Pancreas (tissue), 10 donors: Measurements from ENCODE around the gene HOXB1. TPM values are rescaled to one million over a fixed set of nuclear protein-coding genes. Genes with fewer than 3 reads are reported as not detected.
"Not testable (repeated sequence)": the region's sequence is repeated elsewhere in the genome, so short reads cannot be mapped to it uniquely, and the experiment has no call there.

Experiments
- ATAC-seq, 4 donors: fragments of 200-7000 bp; cut with Tn5 transposase; one replicate each; pipeline versions ENCODE4 v1.8.0 to v1.9.1; 2020; ENCODE audit warnings: mild to moderate bottlenecking in 4 of 4, moderate library complexity in 4 of 4
- DNase-seq, 6 donors: peaks; one replicate each; pipeline ENCODE4 v3.0.0-alpha.2; 2020
- FAIRE-seq: peaks from 2 replicates; lab custom pipeline; 2012; peaks lifted over from hg19 to GRCh38; lab: Jason Lieb, UNC
- H3K27ac ChIP-seq, 4 donors: fragments of 200-600 bp; sonication (generic); 1 replicate in 3 of 4; 2 replicates in 1 of 4; pipeline versions ENCODE4 v1.5.0 to v1.8.0; 2020
- H3K27me3 ChIP-seq, 4 donors: fragments of 200-600 bp; one replicate each; pipeline ENCODE4 v1.8.0; 2021
- H3K36me3 ChIP-seq, 3 donors: fragments of 200-600 bp; sonication (generic) in 1 of 3; one replicate each; pipeline versions ENCODE4 v1.5.0 to v1.8.0; 2020 to 2021
- H3K4me1 ChIP-seq, 3 donors: fragments of 200-600 bp; one replicate each; pipeline ENCODE4 v1.8.0; 2021
- H3K4me3 ChIP-seq, 4 donors: fragments of 200-600 bp; sonication (generic) in 2 of 4; one replicate each; pipeline versions ENCODE4 v1.5.0 to v1.8.0; 2020 to 2021
- H3K9me3 ChIP-seq, 4 donors: fragments of 200-600 bp; one replicate each; pipeline ENCODE4 v1.8.0; 2021
- WGBS, 2 donors: extraction: QIAGEN DNeasy Blood & Tissue Kit; methylation state at CpG; one replicate each; pipeline ENCODE4 v1.1.7; 2013; 5-methylcytosine and 5-hydroxymethylcytosine counted together
- intact Hi-C, 3 donors: fragments of 100-400 bp; cut with DNase I; formaldehyde crosslinking; loops; one replicate each; pipeline versions ENCODE4 v1.11.1 to v1.14.2; 2022
- polyA plus RNA-seq, 2 donors: library from polyadenylated mRNA; stranded (reverse); fragments of 200-250 nt; gene quantifications; one replicate each; pipeline ENCODE4 v1.2.3, GENCODE V29; 2013
- total RNA-seq, 6 donors: library from RNA; stranded (reverse); fragmentation: NEBNext Ultra II Directional in 4 of 6; extraction: Animal tissue kit (Norgen Biotek cat#: 25700) in 4 of 6; gene quantifications; one replicate each; pipeline versions ENCODE4 v1.2.1 to v1.2.4, GENCODE V29; 2021 to 2023
- TF ChIP-seq, protein P1 (sequence below), 4 donors: fragments of 200-600 bp; sonication (generic) in 3 of 4; IDR thresholded peaks; one replicate each; pipeline versions ENCODE4 v1.5.0 to v1.8.0; 2021; ENCODE audit warnings: antibody characterized with exemption in 4 of 4
- donor health status: healthy with polysubstance abuse.
- donor health status: DM: no; HTN: no; CAD: no; lungs with moderate emphysema.
- donor health status: DM: no; HTN: no; CAD: no.
- donor health status: control.
- donor health status: control.
- donor health status: Bipolar disorder and iron deficiency.
- donor health status: DM: yes; HTN: yes; CAD: no.
- donor health status: DM: no; HTN: no; CAD: no.
- donor health status: DM: no; HTN: no; CAD: no.
- donor health status: DM: yes; HTN: yes; CAD: no.

Gene HOXB1
- total and polyA plus RNA-seq, 8 donors: not detected

DNA sequence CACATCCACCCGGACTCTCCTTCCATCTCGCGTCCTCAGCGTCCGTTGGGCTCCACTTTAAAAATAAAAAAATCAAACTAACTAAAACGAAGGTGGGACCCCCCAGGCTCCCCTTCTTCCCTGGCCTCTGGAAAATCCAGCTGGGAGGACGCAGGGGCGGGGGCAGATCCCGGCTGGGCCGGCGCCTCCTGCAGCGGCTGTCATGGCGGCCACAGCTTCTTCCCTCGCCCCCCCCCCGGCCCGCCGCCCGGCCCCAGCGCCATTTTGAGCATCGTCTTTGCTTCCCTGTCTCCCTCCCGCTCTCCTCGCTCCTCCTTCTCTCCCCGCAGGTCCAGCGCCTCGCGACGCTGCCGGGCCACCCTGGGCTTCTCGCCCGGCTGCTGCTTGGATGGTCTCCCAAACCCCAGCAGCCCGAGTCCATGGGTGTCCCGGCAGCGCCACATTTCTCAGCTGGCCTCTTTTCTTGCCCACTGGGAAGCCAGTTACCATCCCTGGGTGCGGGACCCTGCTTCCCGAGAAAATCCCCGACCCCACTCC is 10.8 kb upstream of the HOXB1 start:
- intact Hi-C loops: no loop called here
- Histone ChIP-seq H3K4me1 (no peaks in the 10 kb centered on the region), H3K27ac (peak overlapping the region in 2 of 4 donors; percentile 70 to 72), H3K27me3 (peaks cover 0 to 32% (median 0%) of the 10 kb centered on the region in 4 donors), H3K9me3 (no peaks in the 10 kb centered on the region), H3K36me3 (no peaks in the 10 kb centered on the region), H3K4me3 (peak overlapping the region; percentile 8 to 54 (median 25))
- ATAC-seq (peak in 3 of 4 donors; percentile 44 to 57 (median 46)), DNase-seq (peak in 2 of 6 donors; percentile 30 to 55), FAIRE-seq (no peak)
- WGBS, 2 donors: 5 to 8% methylated on average over 28 to 34 of the region's 36 CpGs
- TF ChIP-seq, protein P1, sequence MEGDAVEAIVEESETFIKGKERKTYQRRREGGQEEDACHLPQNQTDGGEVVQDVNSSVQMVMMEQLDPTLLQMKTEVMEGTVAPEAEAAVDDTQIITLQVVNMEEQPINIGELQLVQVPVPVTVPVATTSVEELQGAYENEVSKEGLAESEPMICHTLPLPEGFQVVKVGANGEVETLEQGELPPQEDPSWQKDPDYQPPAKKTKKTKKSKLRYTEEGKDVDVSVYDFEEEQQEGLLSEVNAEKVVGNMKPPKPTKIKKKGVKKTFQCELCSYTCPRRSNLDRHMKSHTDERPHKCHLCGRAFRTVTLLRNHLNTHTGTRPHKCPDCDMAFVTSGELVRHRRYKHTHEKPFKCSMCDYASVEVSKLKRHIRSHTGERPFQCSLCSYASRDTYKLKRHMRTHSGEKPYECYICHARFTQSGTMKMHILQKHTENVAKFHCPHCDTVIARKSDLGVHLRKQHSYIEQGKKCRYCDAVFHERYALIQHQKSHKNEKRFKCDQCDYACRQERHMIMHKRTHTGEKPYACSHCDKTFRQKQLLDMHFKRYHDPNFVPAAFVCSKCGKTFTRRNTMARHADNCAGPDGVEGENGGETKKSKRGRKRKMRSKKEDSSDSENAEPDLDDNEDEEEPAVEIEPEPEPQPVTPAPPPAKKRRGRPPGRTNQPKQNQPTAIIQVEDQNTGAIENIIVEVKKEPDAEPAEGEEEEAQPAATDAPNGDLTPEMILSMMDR (IDR thresholded peaks at IDR 0.05): no peak

DNA sequence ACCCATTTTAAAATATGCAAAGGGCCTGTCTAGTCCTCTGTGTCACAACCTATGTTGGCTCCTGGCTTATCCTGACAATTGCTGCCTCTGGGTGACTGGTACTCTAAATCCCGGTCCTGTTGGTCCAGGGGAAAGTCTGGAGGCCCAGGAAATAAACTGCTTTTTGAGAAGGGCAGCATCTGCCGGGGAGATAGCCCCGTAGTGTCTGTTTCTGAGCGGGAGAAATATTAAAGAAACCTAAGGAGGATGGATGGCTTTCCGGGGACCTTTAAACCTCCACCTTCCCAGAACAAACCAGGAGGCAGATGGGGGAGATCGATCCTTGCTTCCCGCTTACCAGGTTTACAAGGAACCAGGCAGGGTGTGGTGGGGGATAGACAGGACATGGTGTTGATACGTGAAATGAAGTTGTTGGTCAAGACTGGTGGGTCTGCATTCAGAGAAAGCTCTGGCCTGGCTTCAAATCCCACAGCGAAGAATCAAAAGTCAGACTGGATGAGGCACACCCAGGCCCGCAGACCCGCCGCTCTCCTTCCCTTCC is 10.3 kb upstream of the HOXB1 start:
- DNase-seq (no peak), FAIRE-seq (no peak), ATAC-seq (no peak)
- TF ChIP-seq, protein P1 (IDR thresholded peaks at IDR 0.05): no peak
- Histone ChIP-seq H3K9me3 (no peaks in the 10 kb centered on the region), H3K36me3 (no peaks in the 10 kb centered on the region), H3K4me1 (no peaks in the 10 kb centered on the region), H3K27me3 (peaks cover 0 to 32% (median 0%) of the 10 kb centered on the region in 4 donors), H3K4me3 (peak overlapping the region; percentile 8 to 54 (median 25)), H3K27ac (peak overlapping the region in 2 of 4 donors; percentile 70 to 72)
- WGBS, 2 donors: 33 to 39% methylated on average over 12 of the region's 12 CpGs
- intact Hi-C loops: no loop called here

DNA sequence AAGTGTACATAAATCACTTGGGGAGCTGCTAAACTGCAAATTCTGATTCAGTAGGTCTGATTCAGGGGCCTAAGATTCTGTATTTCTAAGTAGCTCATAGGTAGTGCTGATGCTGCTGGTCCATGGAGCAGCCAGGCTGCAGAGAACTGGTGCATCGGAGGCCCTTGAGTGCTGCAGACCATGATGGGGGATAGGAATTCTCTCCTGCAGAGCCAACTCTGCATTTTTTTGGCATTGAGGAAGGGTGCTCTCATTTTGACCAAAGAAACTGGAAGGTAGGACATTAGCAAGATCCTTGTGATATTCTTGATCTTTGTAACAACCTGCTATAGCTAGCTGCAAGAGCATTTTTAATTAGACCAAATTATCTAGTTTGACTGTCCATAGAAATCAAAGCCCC is 9.4 kb upstream of the HOXB1 start:
- TF ChIP-seq, protein P1 (IDR thresholded peaks at IDR 0.05): no peak
- peaks cover 0 to 32% (median 0%) of the 10 kb centered on the region in 4 donors for H3K27me3 ChIP-seq
- 91 to 95% methylated on average over 1 of the region's 1 CpG for WGBS, 2 donors
- FAIRE-seq (no peak), DNase-seq (no peak), ATAC-seq (no peak)
- H3K36me3 ChIP-seq: no peaks in the 10 kb centered on the region
- H3K9me3 ChIP-seq: no peaks in the 10 kb centered on the region
- no peak overlapping the region for H3K4me3 ChIP-seq
- intact Hi-C loops: no loop called here
- H3K27ac ChIP-seq: no peak overlapping the region
- H3K4me1 ChIP-seq: no peaks in the 10 kb centered on the region

DNA sequence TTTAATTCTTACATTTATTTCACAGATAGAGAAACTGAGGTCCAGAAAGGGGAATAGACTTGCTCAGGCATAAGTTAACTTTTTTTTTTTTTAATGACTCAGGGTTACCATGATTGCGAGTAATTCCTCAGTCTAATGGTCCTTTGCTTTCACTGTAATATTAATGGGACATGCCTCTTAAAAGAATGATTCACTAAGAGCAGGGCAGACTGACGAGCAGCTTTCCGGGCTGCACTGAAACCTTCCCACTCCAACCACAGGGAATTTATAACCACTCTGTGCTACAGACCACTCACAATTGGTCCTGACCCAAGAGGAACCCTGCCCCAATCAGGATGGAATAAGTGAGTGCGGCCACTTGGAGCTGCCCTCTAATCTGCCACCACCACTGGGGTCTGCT is 8.4 kb upstream of the HOXB1 start:
- no peaks in the 10 kb centered on the region for H3K36me3 ChIP-seq
- H3K27ac ChIP-seq: no peak overlapping the region
- DNase-seq (no peak), ATAC-seq (no peak), FAIRE-seq (no peak)
- intact Hi-C loops: no loop called here
- TF ChIP-seq, protein P1 (IDR thresholded peaks at IDR 0.05): no peak
- H3K4me1 ChIP-seq: no peaks in the 10 kb centered on the region
- H3K4me3 ChIP-seq: no peak overlapping the region
- WGBS, 2 donors: 60 to 68% methylated on average over 4 of the region's 4 CpGs
- H3K9me3 ChIP-seq: no peaks in the 10 kb centered on the region
- peaks cover 0 to 31% (median 0%) of the 10 kb centered on the region in 4 donors for H3K27me3 ChIP-seq

DNA sequence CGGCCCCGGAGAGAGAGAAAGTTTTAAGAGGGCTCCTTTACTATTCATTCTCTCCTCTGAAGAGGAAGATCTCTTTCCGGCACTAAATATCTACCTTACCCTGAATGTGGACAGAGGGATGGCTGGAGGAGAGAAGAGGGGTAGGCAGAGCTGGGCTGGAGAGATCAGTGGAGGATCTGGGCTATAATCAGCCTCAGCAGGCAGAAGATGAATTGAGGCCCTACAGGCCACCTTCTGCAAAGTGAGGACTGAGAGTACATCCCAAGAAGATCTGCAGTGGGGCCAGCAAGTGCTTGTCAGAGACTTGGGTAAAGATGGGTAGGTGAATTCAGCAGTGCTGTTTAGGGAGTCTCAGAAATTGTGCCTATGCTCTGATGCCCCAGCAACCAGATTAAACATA is 6.5 kb upstream of the HOXB1 start:
- TF ChIP-seq, protein P1 (IDR thresholded peaks at IDR 0.05): no peak
- Histone ChIP-seq H3K36me3 (no peaks in the 10 kb centered on the region), H3K9me3 (no peaks in the 10 kb centered on the region), H3K4me3 (no peak overlapping the region), H3K4me1 (no peaks in the 10 kb centered on the region), H3K27ac (no peak overlapping the region), H3K27me3 (peaks cover 0 to 15% (median 0%) of the 10 kb centered on the region in 4 donors)
- ATAC-seq: no peak
- DNase-seq: no peak
- no peak for FAIRE-seq
- 89 to 92% methylated on average over 3 of the region's 3 CpGs for WGBS, 2 donors
- intact Hi-C loops: no loop called here

DNA sequence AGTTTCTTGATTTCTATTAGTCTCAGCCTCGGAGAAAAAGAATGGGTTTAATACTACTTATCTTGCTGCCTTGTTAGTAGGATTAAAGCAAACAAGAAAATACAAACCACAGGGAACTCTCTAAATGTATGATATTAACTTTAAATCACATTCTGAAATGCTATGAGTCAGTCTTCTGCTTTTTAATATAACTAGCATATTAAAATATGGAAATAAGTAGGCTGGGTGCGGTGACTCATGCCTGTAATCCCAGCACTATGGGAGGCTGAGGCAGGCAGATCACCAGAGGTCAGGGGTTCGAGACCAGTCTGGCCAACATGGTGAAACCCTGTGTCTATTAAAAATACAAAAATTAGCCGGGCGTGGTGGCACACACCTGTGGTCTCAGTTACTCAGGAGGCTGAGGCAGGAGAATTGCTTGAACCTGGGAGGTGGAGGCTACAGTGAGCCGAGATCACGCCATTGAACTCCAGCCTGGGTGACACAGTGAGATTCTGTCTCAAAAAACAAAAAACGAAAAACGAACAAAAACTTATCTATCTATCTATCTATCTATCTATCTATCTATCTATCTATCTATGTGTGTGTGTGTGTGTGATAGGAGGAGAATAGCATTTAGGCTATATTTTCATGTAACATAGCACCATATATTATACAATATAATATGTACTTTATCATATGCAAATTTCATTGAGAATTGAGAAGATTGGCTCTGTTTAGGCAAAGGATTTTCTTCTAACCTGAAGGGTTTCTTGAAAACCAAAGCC is 5.2 kb upstream of the HOXB1 start:
- H3K27ac ChIP-seq, FAIRE-seq, H3K4me3 ChIP-seq, H3K36me3 ChIP-seq, ATAC-seq, H3K4me1 ChIP-seq, DNase-seq, intact Hi-C loops, H3K9me3 ChIP-seq, H3K27me3 ChIP-seq: not testable (repeated sequence)
- WGBS, 2 donors: 76 to 80% methylated on average over 9 of the region's 9 CpGs
